GM18519 (cell line): Measurements from ENCODE around the gene ZNF652.
"Not testable (repeated sequence)": the region's sequence is repeated elsewhere in the genome, so short reads cannot be mapped to it uniquely, and the experiment has no call there.

Experiments
- ATAC-seq: cut with Tn5 transposase; IDR thresholded peaks from one replicate; pipeline ENCODE4 v1.9.1; 2021; ENCODE audit warnings: mild to moderate bottlenecking, moderate library complexity; ENCODE audit not compliant: unreplicated experiment, low FRiP score

ZNF652 gene

GRCh38 chr17:49318435-49318965 is 43.5 kb downstream of the ZNF652 start:
- no peak for ATAC-seq

- ATAC-seq = no peak
Measured at GRCh38 chr17:49316889-49317675, 45.0 kb downstream of the ZNF652 start.

- ATAC-seq = no peak
Measured at GRCh38 chr17:49316258-49316570, 45.8 kb downstream of the ZNF652 start.

- no peak for ATAC-seq
Measured at GRCh38 chr17:49315551-49316257, 46.3 kb downstream of the ZNF652 start.

- no peak for ATAC-seq
Measured at GRCh38 chr17:49312722-49313121, 49.3 kb downstream of the ZNF652 start.

- ATAC-seq = no peak
Measured at GRCh38 chr17:49299996-49300395, 62.1 kb downstream of the ZNF652 start.

- no peak for ATAC-seq
Measured at GRCh38 chr17:49298371-49298976, 63.6 kb downstream of the ZNF652 start.

GRCh38 chr17:49297141-49297540 is 64.9 kb downstream of the ZNF652 start:
- no peak for ATAC-seq

- no peak for ATAC-seq
Measured at GRCh38 chr17:49294122-49294521, 67.9 kb downstream of the ZNF652 start.

- no peak for ATAC-seq
Measured at GRCh38 chr17:49292901-49293300, 69.1 kb downstream of the ZNF652 start.

- ATAC-seq = no peak
Measured at GRCh38 chr17:49291929-49292328, 70.1 kb downstream of the ZNF652 start.

GRCh38 chr17:49290690-49291359 is 71.2 kb downstream of the ZNF652 start:
- ATAC-seq = no peak

GRCh38 chr17:49288388-49288787 is 73.7 kb downstream of the ZNF652 start:
- ATAC-seq = no peak

GRCh38 chr17:49287481-49287880 is 74.6 kb downstream of the ZNF652 start:
- no peak for ATAC-seq

GRCh38 chr17:49286261-49286973 is 75.6 kb downstream of the ZNF652 start:
- not testable (repeated sequence) for ATAC-seq

GRCh38 chr17:49285716-49286115 is 76.3 kb downstream of the ZNF652 start:
- no peak for ATAC-seq

- ATAC-seq = no peak
Measured at GRCh38 chr17:49280918-49281317, 81.1 kb downstream of the ZNF652 start.

- ATAC-seq = no peak
Measured at GRCh38 chr17:49280061-49280460, 82.0 kb downstream of the ZNF652 start.

GRCh38 chr17:49279263-49280015 is 82.6 kb downstream of the ZNF652 start:
- ATAC-seq = not testable (repeated sequence)

GRCh38 chr17:49278076-49278475 is 84.0 kb downstream of the ZNF652 start:
- no peak for ATAC-seq
